ENCODE results near the gene UBE2H.

GRCh38 chr7:129949292-129950133 is 3.2 kb downstream of the UBE2H start:
- no peak for TF ChIP-seq CTCF (conservative IDR thresholded peaks at IDR 0.05)
- TF ChIP-seq ZFX (IDR thresholded peaks at IDR 0.05) = no peak

Measured in C4-2B (cell line).